Progenitor cell of endocrine pancreas (in vitro differentiated cells): Measurements from ENCODE around the gene TMEM135. TPM values are rescaled to one million over a fixed set of nuclear protein-coding genes. Genes with fewer than 3 reads are reported as not detected.

Experiments used
- DNase-seq: peaks from one replicate; pipeline ENCODE4 v3.0.0; 2021; ENCODE audit warnings: low spot score; ENCODE audit not compliant: unreplicated experiment
- H3K27ac Mint-ChIP-seq: 2 replicates; pipeline ENCODE4 v1.8.0; 2021; ENCODE audit warnings: mild to moderate bottlenecking, moderate library complexity, mixed read lengths
- H3K27me3 Mint-ChIP-seq: 2 replicates; pipeline ENCODE4 v1.8.0; 2021; ENCODE audit warnings: mixed read lengths
- H3K36me3 Mint-ChIP-seq: 2 replicates; pipeline ENCODE4 v1.8.0; 2022; ENCODE audit warnings: mixed read lengths; ENCODE audit not compliant: insufficient read depth
- H3K4me1 Mint-ChIP-seq: 2 replicates; pipeline ENCODE4 v1.8.0; 2021; ENCODE audit warnings: low read depth, mixed read lengths
- H3K4me3 Mint-ChIP-seq: 2 replicates; pipeline ENCODE4 v1.8.0; 2021; ENCODE audit warnings: low read depth, mild to moderate bottlenecking, moderate library complexity, mixed read lengths
- H3K9me3 Mint-ChIP-seq: 2 replicates; pipeline ENCODE4 v1.8.0; 2021; ENCODE audit warnings: low read depth, mixed read lengths
- CTCF ChIP-seq: fragments of 200-600 bp; sonication (generic); IDR thresholded peaks from one replicate; pipeline ENCODE4 v1.5.0; 2021; ENCODE audit warnings: antibody characterized with exemption, mild to moderate bottlenecking; ENCODE audit not compliant: unreplicated experiment
- total RNA-seq: library from RNA; stranded (reverse); gene quantifications from 2 replicates; pipeline ENCODE4 v1.2.1, GENCODE V29; 2021

TMEM135 gene
- total RNA-seq, 1 donor from 2014 or later = 33.0 TPM

DNA sequence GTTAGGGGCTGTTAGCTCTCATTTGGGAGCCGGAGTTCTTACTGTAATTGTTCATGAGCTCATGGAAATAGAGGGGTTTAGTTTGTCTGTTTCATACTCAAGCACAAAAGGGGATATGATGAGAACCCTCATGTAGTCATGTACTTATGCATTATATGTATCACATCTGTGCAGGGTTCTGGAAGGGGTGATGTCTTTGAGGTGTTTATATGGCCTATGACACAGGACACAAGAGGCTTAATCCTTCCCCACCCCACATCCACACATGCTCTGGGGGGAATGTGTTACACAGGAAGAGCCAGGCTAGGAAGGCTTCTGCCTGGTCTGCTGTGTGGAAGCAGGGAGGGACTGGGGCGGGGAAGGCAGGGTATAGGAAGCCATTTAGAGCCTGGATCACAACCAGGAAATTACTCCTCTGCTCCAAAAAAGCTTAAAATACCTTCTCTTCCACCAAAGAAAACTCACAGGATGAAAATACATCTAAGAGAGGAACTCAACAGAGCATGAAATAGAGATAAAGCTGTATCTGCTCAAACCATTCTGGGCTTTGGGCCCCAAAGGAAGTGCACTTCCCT is 316.1 kb downstream of the TMEM135 start:
- TF ChIP-seq CTCF = no peak
- no peak for DNase-seq
- Mint-ChIP-seq H3K9me3 (no peaks in the 10 kb centered on the region), H3K4me1 (peaks cover 10% of the 10 kb centered on the region), H3K4me3 (no peak overlapping the region), H3K27ac (no peak overlapping the region), H3K36me3 (no peaks in the 10 kb centered on the region), H3K27me3 (peaks cover 18% of the 10 kb centered on the region)

DNA sequence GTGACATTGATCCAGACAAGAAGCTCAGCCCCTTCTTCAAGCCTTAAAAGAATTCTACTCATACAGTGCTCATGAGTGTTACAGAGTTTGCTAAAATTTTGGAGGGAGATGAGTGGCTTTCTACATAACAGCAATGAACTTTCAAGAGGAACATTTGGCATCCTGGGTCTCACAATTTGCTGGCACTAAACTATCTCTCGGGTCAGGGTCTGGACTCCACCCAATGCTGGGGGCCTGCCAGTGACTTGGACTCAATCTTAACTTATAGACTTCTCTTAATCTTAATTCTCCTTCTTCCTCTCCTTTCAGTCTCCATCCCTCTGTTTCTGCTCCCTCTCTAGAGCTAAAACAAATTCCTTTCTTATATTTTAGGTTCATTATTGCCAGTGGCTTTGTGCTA is 317.9 kb downstream of the TMEM135 start:
- H3K27ac Mint-ChIP-seq = no peak overlapping the region
- peaks cover 18% of the 10 kb centered on the region for H3K27me3 Mint-ChIP-seq
- no peaks in the 10 kb centered on the region for H3K9me3 Mint-ChIP-seq
- TF ChIP-seq CTCF = no peak
- H3K36me3 Mint-ChIP-seq = no peaks in the 10 kb centered on the region
- peaks cover 2% of the 10 kb centered on the region for H3K4me1 Mint-ChIP-seq
- H3K4me3 Mint-ChIP-seq = no peak overlapping the region
- no peak for DNase-seq

DNA sequence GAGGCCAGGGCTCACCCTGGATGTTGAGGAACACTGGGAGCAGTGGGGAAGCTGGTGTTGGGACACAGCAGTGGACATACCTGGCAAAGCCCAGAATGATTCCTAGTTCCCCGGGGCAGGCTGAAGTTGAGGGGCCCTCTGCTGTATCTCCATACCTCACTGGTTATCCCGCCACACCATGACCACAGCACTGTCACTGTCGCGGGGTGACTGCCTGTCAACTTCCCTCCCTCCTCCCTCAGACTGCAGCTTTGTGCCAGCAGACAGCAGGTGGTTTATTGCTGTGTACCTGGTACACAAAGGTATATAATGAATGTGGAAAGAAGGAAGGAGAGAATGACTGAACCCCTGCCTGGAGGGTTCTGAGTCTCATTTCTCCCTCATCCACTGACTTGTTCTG is 318.7 kb downstream of the TMEM135 start:
- Mint-ChIP-seq H3K9me3 (no peaks in the 10 kb centered on the region), H3K4me3 (no peak overlapping the region), H3K27me3 (peaks cover 18% of the 10 kb centered on the region), H3K27ac (no peak overlapping the region), H3K36me3 (no peaks in the 10 kb centered on the region), H3K4me1 (no peaks in the 10 kb centered on the region)
- DNase-seq = no peak
- TF ChIP-seq CTCF = no peak

- Mint-ChIP-seq H3K4me3 (no peak overlapping the region), H3K27ac (no peak overlapping the region)
Observed at GRCh38 chr11:87358461-87358860, 320.7 kb downstream of the TMEM135 start.

GRCh38 chr11:87359401-87359800 is 321.7 kb downstream of the TMEM135 start:
- H3K27me3 Mint-ChIP-seq = no peaks in the 10 kb centered on the region
- no peaks in the 10 kb centered on the region for H3K9me3 Mint-ChIP-seq
- no peaks in the 10 kb centered on the region for H3K36me3 Mint-ChIP-seq
- no peak overlapping the region for H3K4me3 Mint-ChIP-seq
- no peak for DNase-seq
- no peak for TF ChIP-seq CTCF
- H3K27ac Mint-ChIP-seq = no peak overlapping the region
- H3K4me1 Mint-ChIP-seq = no peaks in the 10 kb centered on the region

More at GRCh38 chr11:87358461-87358860, 320.7 kb downstream of the TMEM135 start:
- Mint-ChIP-seq H3K9me3 (no peaks in the 10 kb centered on the region), H3K4me1 (no peaks in the 10 kb centered on the region), H3K36me3 (no peaks in the 10 kb centered on the region), H3K27me3 (peaks cover 5% of the 10 kb centered on the region)
- TF ChIP-seq CTCF = no peak
- no peak for DNase-seq
